K562 (cell line): ENCODE results near the gene DDX11. TPM values are rescaled to one million over a fixed set of nuclear protein-coding genes. Genes with fewer than 3 reads are reported as not detected.
"Not testable (repeated sequence)": the region's sequence is repeated elsewhere in the genome, so short reads cannot be mapped to it uniquely, and the experiment has no call there.

Source experiments
- ATAC-seq: fragments of 200-7000 bp; cut with Tn5 transposase; 3 replicates; pipeline ENCODE4 v1.9.1; 2020; ENCODE audit warnings: moderate library complexity
- BruUV-seq: library from RNA; stranded (reverse); fragments of 400-500 nt; replicated peaks from 2 replicates; lab custom pipeline; 2021; lab: Mats Ljungman, UMichigan
- CTCF ChIA-PET: fragments of 300-600 bp; formaldehyde crosslinking; extraction: SDS; loops from one replicate; lab custom pipeline; 2021; ENCODE audit warnings: low intra/inter-chr PET ratio; lab: Yijun Ruan, JAX
- POLR2A ChIA-PET: fragments of 300-600, 350-650 bp; sonication (Branson Sonifier 250); formaldehyde crosslinking; extraction: SDS; loops from one replicate; lab custom pipeline; 2021; ENCODE audit warnings: antibody characterized with exemption, inconsistent platforms; lab: Yijun Ruan, JAX
- DNase-seq, 4 experiments: peaks; one replicate each; pipeline versions ENCODE4 v3.0.0 to v3.0.0-alpha.2; 2011 to 2018; ENCODE audit warnings: low spot score in 3 of 4, mixed read lengths in 3 of 4; ENCODE audit errors: extremely low read depth in 1 of 4
- FAIRE-seq: peaks from 2 replicates; lab custom pipeline; 2011; peaks lifted over from hg19 to GRCh38; lab: Jason Lieb, UNC
- H2AFZ ChIP-seq: 2 replicates; pipeline ENCODE4 v1.6.0; 2011; ENCODE audit warnings: low read depth, low read length, control low read depth, inconsistent platforms
- H3K27ac ChIP-seq: fragments of 200-600 bp; 3 replicates; pipeline ENCODE4 v1.8.0; 2011; ENCODE audit warnings: low read depth, mild to moderate bottlenecking, control low read depth, inconsistent platforms, low read length, moderate library complexity, mixed read lengths; ENCODE audit errors: extremely low read depth
- H3K27me3 ChIP-seq, 2 experiments: fragments of 300-600 bp in 1 of 2; 2 replicates in 1 of 2; 3 replicates in 1 of 2; pipeline versions ENCODE4 v1.6.0 to v1.8.0; 2011; ENCODE audit warnings: inconsistent platforms in 2 of 2, low read length in 2 of 2, mild to moderate bottlenecking in 1 of 2, mixed read lengths in 1 of 2, moderate library complexity in 1 of 2; ENCODE audit not compliant: control insufficient read depth in 2 of 2, insufficient read depth in 2 of 2
- H3K36me3 ChIP-seq: fragments of 300-600 bp; 3 replicates; pipeline ENCODE4 v1.8.0; 2011; ENCODE audit warnings: mild to moderate bottlenecking, low read length, inconsistent platforms; ENCODE audit not compliant: control insufficient read depth, insufficient read depth
- H3K4me1 ChIP-seq, 2 experiments: fragments of 200-600 bp in 1 of 2; replicated peaks in 1 of 2; 2 replicates in 1 of 2; 3 replicates in 1 of 2; pipeline versions ENCODE4 v1.5.1 to v1.8.0; 2011; ENCODE audit warnings: inconsistent platforms in 2 of 2, low read length in 2 of 2, mild to moderate bottlenecking in 1 of 2, mixed read lengths in 1 of 2, moderate library complexity in 1 of 2; ENCODE audit not compliant: control insufficient read depth in 2 of 2, insufficient read depth in 2 of 2
- H3K4me2 ChIP-seq: 2 replicates; pipeline ENCODE4 v1.6.1; 2011; ENCODE audit warnings: low read length, control low read depth, inconsistent platforms, mixed read lengths; ENCODE audit not compliant: insufficient read depth
- H3K4me3 ChIP-seq: fragments of 200-600 bp; sonication (generic), shearing (Covaris generic); 2 replicates; pipeline ENCODE4 v1.5.1; 2016; ENCODE audit warnings: control low read depth, inconsistent platforms
- H3K79me2 ChIP-seq: fragments of 200-600 bp; 3 replicates; pipeline ENCODE4 v1.8.0; 2011; ENCODE audit warnings: low read length, inconsistent platforms; ENCODE audit not compliant: control insufficient read depth, insufficient read depth
- H3K9ac ChIP-seq, 2 experiments: 2 replicates each; pipeline versions ENCODE4 v1.6.0 to v1.6.1; 2011; ENCODE audit warnings: low read depth in 2 of 2, low read length in 2 of 2, control low read depth in 1 of 2, inconsistent platforms in 1 of 2, mild to moderate bottlenecking in 1 of 2, mixed read lengths in 1 of 2; ENCODE audit not compliant: insufficient read depth in 1 of 2
- H3K9me1 ChIP-seq: one replicate; pipeline ENCODE4 v1.6.0; 2011; ENCODE audit warnings: inconsistent platforms, mild to moderate bottlenecking, low read length, moderate library complexity; ENCODE audit not compliant: control insufficient read depth, insufficient read depth
- H3K9me3 ChIP-seq: replicated peaks from 2 replicates; pipeline ENCODE4 v1.5.1; 2011; ENCODE audit warnings: low read depth, low read length, inconsistent platforms; ENCODE audit not compliant: control insufficient read depth, insufficient read depth
- H4K20me1 ChIP-seq: replicated peaks from 2 replicates; pipeline ENCODE4 v1.6.1; 2011; ENCODE audit warnings: low read length, inconsistent platforms, mixed read lengths; ENCODE audit not compliant: control insufficient read depth, insufficient read depth
- POLR2G ChIP-seq: fragments of 200-400 bp; formaldehyde crosslinking; IDR thresholded peaks from 2 replicates; pipeline ENCODE4 v1.6.1; 2017; ENCODE audit warnings: low read depth, mild to moderate bottlenecking, antibody characterized with exemption, low read length, moderate library complexity
- WGBS: fragments of 100-300 bp; shearing (Covaris generic); methylation state at CpG from one replicate; pipeline ENCODE4 v1.1.6; 2016; ENCODE audit warnings: low coverage, mixed read lengths; ENCODE audit not compliant: insufficient coverage; ENCODE audit errors: missing lambda C conversion rate; 5-methylcytosine and 5-hydroxymethylcytosine counted together
- in situ Hi-C: fragments of 300-500 bp; cut with MboI; formaldehyde crosslinking; loops from 4 replicates; pipeline ENCODE4 v1.15.0; 2018; ENCODE audit warnings: inconsistent platforms, mixed read lengths
- intact Hi-C: fragments of 100-400 bp; cut with micrococcal nuclease; formaldehyde crosslinking; loops from 2 replicates; pipeline ENCODE4 v1.14.2; 2022
- polyA plus RNA-seq, 8 experiments: library from polyadenylated mRNA; depleted of rRNA in 4 of 8; stranded (reverse) in 5 of 8; unstranded in 3 of 8; fragments of >200 nt; fragmentation: Nextera tagmentation in 2 of 8; fragmentation: Illumina TruSeq in 1 of 8; extraction: Ambion mirVana in 2 of 8; extraction: Trizol in 1 of 8; gene quantifications; 2 replicates each; pipeline versions ENCODE4 v1.2.1 to v1.2.3, GENCODE V29; 2011 to 2014; ENCODE audit warnings: inconsistent platforms in 1 of 8, missing spikeins in 1 of 8
- total RNA-seq, 7 experiments: library from RNA; depleted of rRNA in 6 of 7; stranded (reverse); fragments of >200 nt in 6 of 7; fragmentation: Illumina TruSeq in 2 of 7; extraction: Trizol in 2 of 7; gene quantifications; 2 replicates each; pipeline versions ENCODE4 v1.2.1 to v1.2.3, GENCODE V29; 2011 to 2021; ENCODE audit warnings: low replicate concordance in 1 of 7

The DDX11 gene
- total and polyA plus RNA-seq, 9 of the 15 experiments (the other 6 are each of a cell fraction or from before 2014, with no cell fraction given): 3.6 to 93.2 (median 42.5) TPM

DNA sequence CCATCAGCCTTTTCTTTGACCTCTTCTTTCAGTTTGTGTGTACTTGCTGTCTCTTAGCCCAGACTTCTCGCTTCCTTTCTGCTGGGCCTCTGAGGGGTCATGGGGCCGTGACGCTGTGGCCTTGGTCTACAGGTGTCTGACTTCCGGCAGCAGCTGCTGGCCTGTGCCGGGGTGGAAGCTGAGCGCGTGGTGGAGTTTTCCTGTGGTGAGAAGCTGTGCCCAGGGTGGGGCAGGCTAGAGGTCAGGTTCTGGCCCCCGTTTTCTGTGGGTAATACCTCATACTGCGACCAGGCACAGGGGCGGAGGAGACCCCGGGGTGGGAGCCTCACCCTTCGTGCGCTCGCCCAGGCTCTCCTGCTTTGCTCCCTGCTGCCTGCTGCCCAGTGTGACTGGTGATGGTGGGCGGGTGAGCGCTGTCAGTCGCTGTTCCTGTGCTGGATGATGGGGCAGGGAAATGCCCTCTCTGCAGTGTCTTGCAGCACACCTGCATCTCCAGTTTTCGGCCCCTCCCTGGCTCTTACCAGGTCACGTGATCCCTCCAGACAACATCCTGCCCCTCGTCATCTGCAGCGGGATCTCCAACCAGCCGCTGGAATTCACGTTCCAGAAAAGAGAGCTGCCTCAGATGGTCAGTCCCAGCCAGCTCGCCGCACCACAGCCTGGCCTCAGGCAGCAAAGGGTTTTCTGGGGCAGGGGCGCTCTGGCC lies 27.0 kb downstream of the DDX11 start:
- BruUV-seq, DNase-seq, FAIRE-seq, H4K20me1 ChIP-seq, H2AFZ ChIP-seq, H3K4me1 ChIP-seq, H3K9ac ChIP-seq, POLR2A ChIA-PET, H3K27me3 ChIP-seq, H3K27ac ChIP-seq, H3K79me2 ChIP-seq, H3K4me3 ChIP-seq, H3K9me3 ChIP-seq, H3K9me1 ChIP-seq: not testable (repeated sequence)
- 89% methylated on average over 11 of the region's 26 CpGs for WGBS
- 0 out of 2 replicates have a peak, but pooled peaks have one; percentile 15 for TF ChIP-seq POLR2G
- TF ChIP-seq, all 486 proteins: peak for 1; not testable (repeated sequence) for 485
- ATAC-seq, H3K4me2 ChIP-seq, intact Hi-C loops, in situ Hi-C loops, CTCF ChIA-PET: not testable (repeated sequence)
- peaks cover 17% of the 10 kb centered on the region; the same call in 1 of the 3 replicates for H3K36me3 ChIP-seq

DNA sequence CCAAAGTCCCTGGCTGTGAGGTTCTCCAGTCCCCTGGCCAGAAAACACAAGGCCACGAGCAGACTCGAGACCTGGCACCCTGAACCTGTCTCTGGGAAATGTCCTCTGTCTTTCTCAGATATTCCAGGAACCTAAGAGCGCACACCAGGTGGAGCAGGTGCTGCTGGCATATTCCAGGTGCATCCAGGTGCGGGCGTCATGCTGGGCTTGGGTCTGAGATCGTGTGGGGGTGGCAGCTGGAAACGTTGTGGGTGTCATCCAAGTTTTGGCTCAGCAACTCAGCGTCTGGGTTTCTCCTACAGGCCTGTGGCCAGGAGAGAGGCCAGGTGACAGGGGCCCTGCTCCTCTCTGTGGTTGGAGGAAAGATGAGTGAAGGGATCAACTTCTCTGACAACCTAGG lies 28.5 kb downstream of the DDX11 start:
- ATAC-seq, H3K4me3 ChIP-seq, H3K9me1 ChIP-seq, H2AFZ ChIP-seq, H3K4me2 ChIP-seq, H3K4me1 ChIP-seq, POLR2A ChIA-PET, DNase-seq, H4K20me1 ChIP-seq, H3K27ac ChIP-seq, H3K9ac ChIP-seq, intact Hi-C loops, in situ Hi-C loops, CTCF ChIA-PET, FAIRE-seq, H3K9me3 ChIP-seq, BruUV-seq, H3K27me3 ChIP-seq, H3K79me2 ChIP-seq: not testable (repeated sequence)
- WGBS: 90% methylated on average over 8 of the region's 8 CpGs
- peaks cover 12% of the 10 kb centered on the region; the same call in 1 of the 3 replicates for H3K36me3 ChIP-seq

DNA sequence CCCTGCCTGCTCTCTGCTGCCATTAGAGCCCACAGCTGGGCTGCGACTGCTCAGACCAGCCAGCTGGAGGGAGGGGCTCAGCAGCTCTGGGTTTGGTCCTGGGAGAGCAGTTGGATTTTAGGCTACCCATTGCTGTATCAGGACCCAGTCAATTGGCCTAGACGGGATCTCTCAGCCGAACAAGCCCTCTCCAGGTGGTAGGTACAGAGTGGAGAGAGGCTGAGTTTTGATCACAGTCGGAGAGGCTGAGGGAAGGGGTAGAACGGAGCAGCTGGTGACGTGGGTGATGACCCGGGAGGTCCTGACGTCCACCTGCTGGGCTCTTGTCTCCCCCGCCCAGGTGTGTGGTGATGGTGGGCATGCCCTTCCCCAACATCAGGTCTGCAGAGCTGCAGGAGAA lies 28.9 kb downstream of the DDX11 start:
- ATAC-seq, H2AFZ ChIP-seq, FAIRE-seq, DNase-seq, BruUV-seq, H3K4me2 ChIP-seq, H3K27ac ChIP-seq, POLR2A ChIA-PET, H3K79me2 ChIP-seq, H3K27me3 ChIP-seq, H3K4me1 ChIP-seq, CTCF ChIA-PET, H4K20me1 ChIP-seq, H3K9me3 ChIP-seq, intact Hi-C loops, H3K9me1 ChIP-seq, H3K4me3 ChIP-seq, in situ Hi-C loops, H3K9ac ChIP-seq: not testable (repeated sequence)
- 91% methylated on average over 9 of the region's 9 CpGs for WGBS
- peaks cover 12% of the 10 kb centered on the region; the same call in 1 of the 3 replicates for H3K36me3 ChIP-seq
